Measurements from ENCODE around the gene ELFN1. TPM values are rescaled to one million over a fixed set of nuclear protein-coding genes. Genes with fewer than 3 reads are reported as not detected.

Gene ELFN1
- total and polyA plus RNA-seq, 2 donors (not counting 3 experiments of a cell fraction or from before 2014, with no cell fraction given), result 0.37 to 1.0 TPM

- Histone ChIP-seq H4K20me1 (replicated peaks; ENCODE audit: control insufficient read depth, extremely low read depth, insufficient read depth, low read length) (no peaks in the 10 kb centered on the region), H3K4me3 (replicated peaks in 1 of 3; ENCODE audit: insufficient read depth in 1 of 3, low read depth in 1 of 3, low read length in 3 of 3) (no peak overlapping the region), H3K4me2 (ENCODE audit: insufficient read depth, low read length) (no peak overlapping the region), H3K9me3 (replicated peaks; ENCODE audit: control insufficient read depth, insufficient read depth, low read length) (no peaks in the 10 kb centered on the region), H3K27ac (ENCODE audit: insufficient read depth, low read depth, low read length) (no peak overlapping the region), H3K79me2 (ENCODE audit: control insufficient read depth, insufficient read depth, low read length) (no peaks in the 10 kb centered on the region), H2AFZ (ENCODE audit: low read depth, low read length) (no peak overlapping the region), H3K27me3 (ENCODE audit: control insufficient read depth in 2 of 2, insufficient read depth in 2 of 2, low read length in 2 of 2) (no peaks in the 10 kb centered on the region), H3K9ac (replicated peaks; ENCODE audit: extremely low read depth, insufficient read depth, low read length) (no peak overlapping the region), H3K9me1 (replicated peaks; ENCODE audit: control insufficient read depth, extremely low read depth, insufficient read depth, low read length) (no peaks in the 10 kb centered on the region), H3K4me1 (ENCODE audit: control insufficient read depth, extremely low read depth, insufficient read depth, low read length) (no peaks in the 10 kb centered on the region), H3K36me3 (ENCODE audit: control insufficient read depth in 2 of 2, extremely low read depth in 1 of 2, insufficient read depth in 2 of 2, low read length in 2 of 2) (no peaks in the 10 kb centered on the region)
- ChIA-PET POLR2A (no interaction called here), CTCF (interaction anchor here (0.9 to 1.0 kb wide), 2 partner anchors 10 to 11 kb away, joined by 3 read pairs; no protein-coding TSS in a partner anchor)
- dilution Hi-C loops (cut with MboI; ENCODE audit: extremely low pct_ligation_motif_present, low sequenced_read_pairs) (no loop called here), intact Hi-C loops (cut with micrococcal nuclease) (no loop called here)
- no TSS peak for BruUV-seq (replicated peaks)
- DNase-seq (ENCODE audit: low read depth, low spot score) (no peak), FAIRE-seq (no peak)
- no peak for TF ChIP-seq GATA2 (IDR thresholded peaks at IDR 0.05; ENCODE audit: insufficient read depth, insufficient read length, low read depth, low read length)
- no peak for TF ChIP-seq MYC (IDR thresholded peaks at IDR 0.05; ENCODE audit: low read depth, low read length)
- TF ChIP-seq POLR2AphosphoS5 (IDR thresholded peaks at IDR 0.05; ENCODE audit: insufficient read depth, low read depth, low read length), result no peak
- no peak for TF ChIP-seq EZH2 (IDR thresholded peaks at IDR 0.05; ENCODE audit: borderline replicate concordance, low read depth, low read length, severe bottlenecking)
- no peak for TF ChIP-seq MAX (IDR thresholded peaks at IDR 0.05; ENCODE audit: insufficient read depth, insufficient read length)
- TF ChIP-seq JUN (IDR thresholded peaks at IDR 0.05; ENCODE audit: borderline replicate concordance, insufficient read depth, insufficient read length, low read depth), result no peak
- no peak for TF ChIP-seq POLR2A (IDR thresholded peaks at IDR 0.05; ENCODE audit: low read depth, low read length)
- TF ChIP-seq, protein P1, sequence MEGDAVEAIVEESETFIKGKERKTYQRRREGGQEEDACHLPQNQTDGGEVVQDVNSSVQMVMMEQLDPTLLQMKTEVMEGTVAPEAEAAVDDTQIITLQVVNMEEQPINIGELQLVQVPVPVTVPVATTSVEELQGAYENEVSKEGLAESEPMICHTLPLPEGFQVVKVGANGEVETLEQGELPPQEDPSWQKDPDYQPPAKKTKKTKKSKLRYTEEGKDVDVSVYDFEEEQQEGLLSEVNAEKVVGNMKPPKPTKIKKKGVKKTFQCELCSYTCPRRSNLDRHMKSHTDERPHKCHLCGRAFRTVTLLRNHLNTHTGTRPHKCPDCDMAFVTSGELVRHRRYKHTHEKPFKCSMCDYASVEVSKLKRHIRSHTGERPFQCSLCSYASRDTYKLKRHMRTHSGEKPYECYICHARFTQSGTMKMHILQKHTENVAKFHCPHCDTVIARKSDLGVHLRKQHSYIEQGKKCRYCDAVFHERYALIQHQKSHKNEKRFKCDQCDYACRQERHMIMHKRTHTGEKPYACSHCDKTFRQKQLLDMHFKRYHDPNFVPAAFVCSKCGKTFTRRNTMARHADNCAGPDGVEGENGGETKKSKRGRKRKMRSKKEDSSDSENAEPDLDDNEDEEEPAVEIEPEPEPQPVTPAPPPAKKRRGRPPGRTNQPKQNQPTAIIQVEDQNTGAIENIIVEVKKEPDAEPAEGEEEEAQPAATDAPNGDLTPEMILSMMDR (IDR thresholded peaks at IDR 0.05; ENCODE audit: extremely low read depth in 1 of 2, insufficient read depth in 1 of 2, low read depth in 1 of 2, low read length in 2 of 2), result no peak
- no peak for TF ChIP-seq FOS (IDR thresholded peaks at IDR 0.05; ENCODE audit: borderline replicate concordance, insufficient read depth, low read length)
These were observed 44.8 kb upstream of the ELFN1 start for GRCh38 chr7:1624999-1625927.

Data from endothelial cell of umbilical vein (primary cell).